Keratinocyte (primary cell): Measurements from ENCODE around the gene C14orf93. TPM values are rescaled to one million over a fixed set of nuclear protein-coding genes. Genes with fewer than 3 reads are reported as not detected.
A peak's percentile ranks its signal among the peaks of the same experiment; 100 is the strongest.
"Not testable (repeated sequence)": the region's sequence is repeated elsewhere in the genome, so short reads cannot be mapped to it uniquely, and the experiment has no call there.

Experiments
- DNase-seq: peaks from one replicate; pipeline ENCODE4 v3.0.0-alpha.2; 2011; ENCODE audit warnings: low read depth, missing footprints, low spot score
- FAIRE-seq: peaks from 2 replicates; lab custom pipeline; 2011; peaks lifted over from hg19 to GRCh38; lab: Jason Lieb, UNC
- H2AFZ ChIP-seq: 2 replicates; pipeline ENCODE4 v1.6.0; 2012; ENCODE audit warnings: low read length, control low read depth, inconsistent platforms; ENCODE audit not compliant: control insufficient read depth
- H3K27ac ChIP-seq: 2 replicates; pipeline ENCODE4 v1.5.1; 2011; ENCODE audit warnings: low read length; ENCODE audit not compliant: control insufficient read depth, insufficient read depth
- H3K27me3 ChIP-seq: 3 replicates; pipeline ENCODE4 v1.6.0; 2011; ENCODE audit warnings: low read length; ENCODE audit not compliant: control insufficient read depth, insufficient read depth; ENCODE audit errors: extremely low read depth
- H3K36me3 ChIP-seq, 2 experiments: 2 replicates in 1 of 2; 3 replicates in 1 of 2; pipeline ENCODE4 v1.5.1; 2011; ENCODE audit warnings: low read length in 2 of 2, mild to moderate bottlenecking in 1 of 2; ENCODE audit not compliant: control insufficient read depth in 2 of 2, insufficient read depth in 2 of 2; ENCODE audit errors: extremely low read depth in 1 of 2
- H3K4me1 ChIP-seq: 3 replicates; pipeline ENCODE4 v1.5.1; 2011; ENCODE audit warnings: low read length; ENCODE audit not compliant: control insufficient read depth, insufficient read depth; ENCODE audit errors: extremely low read depth
- H3K4me2 ChIP-seq: 3 replicates; pipeline ENCODE4 v1.6.0; 2011; ENCODE audit warnings: low read depth, low read length; ENCODE audit not compliant: control insufficient read depth, insufficient read depth; ENCODE audit errors: extremely low read depth
- H3K4me3 ChIP-seq, 3 experiments: fragments of 200-600 bp in 1 of 3; sonication (generic) in 1 of 3; 2 replicates in 2 of 3; 3 replicates in 1 of 3; pipeline ENCODE4 v1.5.1; 2011 to 2016; ENCODE audit warnings: low read length in 3 of 3, mild to moderate bottlenecking in 3 of 3, control low read depth in 2 of 3, inconsistent platforms in 1 of 3, low read depth in 1 of 3, mixed read lengths in 1 of 3, mixed run types in 1 of 3, moderate library complexity in 1 of 3; ENCODE audit not compliant: control insufficient read depth in 2 of 3, insufficient read depth in 2 of 3; ENCODE audit errors: extremely low read depth in 1 of 3
- H3K79me2 ChIP-seq: 2 replicates; pipeline ENCODE4 v1.6.0; 2012; ENCODE audit warnings: low read length; ENCODE audit not compliant: control insufficient read depth, insufficient read depth
- H3K9ac ChIP-seq: 3 replicates; pipeline ENCODE4 v1.6.0; 2011; ENCODE audit warnings: low read length; ENCODE audit not compliant: control insufficient read depth, insufficient read depth; ENCODE audit errors: extremely low read depth
- H3K9me1 ChIP-seq: 3 replicates; pipeline ENCODE4 v1.6.0; 2011; ENCODE audit warnings: low read length; ENCODE audit not compliant: control insufficient read depth, insufficient read depth; ENCODE audit errors: extremely low read depth
- H3K9me3 ChIP-seq: 2 replicates; pipeline ENCODE4 v1.5.1; 2012; ENCODE audit warnings: low read depth, low read length; ENCODE audit not compliant: control insufficient read depth
- H4K20me1 ChIP-seq: 3 replicates; pipeline ENCODE4 v1.6.0; 2011; ENCODE audit warnings: low read length; ENCODE audit not compliant: control insufficient read depth, insufficient read depth; ENCODE audit errors: extremely low read depth
- EZH2 ChIP-seq: IDR thresholded peaks from one replicate; pipeline ENCODE4 v1.6.1; 2012; ENCODE audit warnings: inconsistent platforms, mild to moderate bottlenecking, low read length, moderate library complexity
- dilution Hi-C: fragments of 300-500 bp; cut with MboI; formaldehyde crosslinking; loops from one replicate; pipeline ENCODE4 v1.7.0; 2020; ENCODE audit warnings: low sequenced_read_pairs; ENCODE audit not compliant: extremely low pct_ligation_motif_present
- polyA plus RNA-seq, 5 experiments: library from polyadenylated mRNA; depleted of rRNA in 3 of 5; stranded (reverse) in 3 of 5; stranded (forward) in 1 of 5; unstranded in 1 of 5; fragments of >200 nt; gene quantifications; 1 replicate in 1 of 5; 2 replicates in 3 of 5; 3 replicates in 1 of 5; pipeline versions ENCODE4 v1.2.1 to v1.2.3, GENCODE V29; 2011 to 2012; ENCODE audit warnings: missing spikeins in 2 of 5, low read depth in 1 of 5, low replicate concordance in 1 of 5
- TF ChIP-seq, protein P1 (sequence below), 3 experiments: IDR thresholded peaks in 1 of 3; conservative IDR thresholded peaks in 1 of 3; optimal IDR thresholded peaks in 1 of 3; 2 replicates in 2 of 3; 3 replicates in 1 of 3; pipeline versions ENCODE3 to v1.5.1; 2011; ENCODE audit warnings: low read length in 3 of 3, mild to moderate bottlenecking in 3 of 3, moderate library complexity in 2 of 3, control low read depth in 1 of 3, inconsistent platforms in 1 of 3; ENCODE audit not compliant: insufficient read depth in 2 of 3; ENCODE audit errors: extremely low read depth in 1 of 3

Gene C14orf93
- polyA plus RNA-seq, 1 donor (not counting 4 experiments of a cell fraction or from before 2014, with no cell fraction given) = 7.7 TPM

DNA sequence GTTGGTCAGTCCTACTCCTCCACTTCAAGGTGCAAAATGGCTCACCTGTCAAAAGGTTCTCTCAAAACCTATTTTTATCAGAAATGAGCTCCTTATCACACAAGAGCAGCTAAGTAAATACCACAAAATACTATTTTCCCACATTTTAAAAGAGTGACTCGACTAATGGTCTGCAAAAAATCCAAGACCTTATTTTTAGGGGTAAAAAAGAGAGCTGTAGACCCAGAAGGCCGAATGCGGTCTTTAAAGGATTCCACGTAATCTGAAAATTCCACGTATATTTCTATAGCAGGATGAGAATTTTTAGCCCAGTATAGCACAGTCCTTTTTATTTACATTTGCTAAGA lies 3.8 kb downstream of the C14orf93 start:
- no peak for TF ChIP-seq EZH2
- TF ChIP-seq, protein P1, sequence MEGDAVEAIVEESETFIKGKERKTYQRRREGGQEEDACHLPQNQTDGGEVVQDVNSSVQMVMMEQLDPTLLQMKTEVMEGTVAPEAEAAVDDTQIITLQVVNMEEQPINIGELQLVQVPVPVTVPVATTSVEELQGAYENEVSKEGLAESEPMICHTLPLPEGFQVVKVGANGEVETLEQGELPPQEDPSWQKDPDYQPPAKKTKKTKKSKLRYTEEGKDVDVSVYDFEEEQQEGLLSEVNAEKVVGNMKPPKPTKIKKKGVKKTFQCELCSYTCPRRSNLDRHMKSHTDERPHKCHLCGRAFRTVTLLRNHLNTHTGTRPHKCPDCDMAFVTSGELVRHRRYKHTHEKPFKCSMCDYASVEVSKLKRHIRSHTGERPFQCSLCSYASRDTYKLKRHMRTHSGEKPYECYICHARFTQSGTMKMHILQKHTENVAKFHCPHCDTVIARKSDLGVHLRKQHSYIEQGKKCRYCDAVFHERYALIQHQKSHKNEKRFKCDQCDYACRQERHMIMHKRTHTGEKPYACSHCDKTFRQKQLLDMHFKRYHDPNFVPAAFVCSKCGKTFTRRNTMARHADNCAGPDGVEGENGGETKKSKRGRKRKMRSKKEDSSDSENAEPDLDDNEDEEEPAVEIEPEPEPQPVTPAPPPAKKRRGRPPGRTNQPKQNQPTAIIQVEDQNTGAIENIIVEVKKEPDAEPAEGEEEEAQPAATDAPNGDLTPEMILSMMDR (optimal IDR thresholded peaks at IDR 0.05 in 1 of 3, IDR thresholded peaks at IDR 0.05 in 1 of 3, conservative IDR thresholded peaks at IDR 0.05 in 1 of 3; ENCODE audit: extremely low read depth in 1 of 3, insufficient read depth in 2 of 3, low read length in 3 of 3) = no peak
- no peak for DNase-seq
- H3K4me3 ChIP-seq = peak overlapping the region; percentile 43 to 88 (median 80)
- no peaks in the 10 kb centered on the region for H3K27me3 ChIP-seq
- no peaks in the 10 kb centered on the region for H3K36me3 ChIP-seq
- dilution Hi-C loops = no loop called here
- peak overlapping the region; percentile 90 for H3K9ac ChIP-seq
- no peaks in the 10 kb centered on the region for H3K9me3 ChIP-seq
- peak overlapping the region; percentile 98 for H2AFZ ChIP-seq
- no peaks in the 10 kb centered on the region for H3K79me2 ChIP-seq
- H3K4me1 ChIP-seq = peaks cover 27% of the 10 kb centered on the region
- FAIRE-seq = no peak
- H3K4me2 ChIP-seq = peak overlapping the region; percentile 97
- H3K9me1 ChIP-seq = no peaks in the 10 kb centered on the region
- H4K20me1 ChIP-seq = no peaks in the 10 kb centered on the region
- peak overlapping the region; percentile 96 for H3K27ac ChIP-seq

DNA sequence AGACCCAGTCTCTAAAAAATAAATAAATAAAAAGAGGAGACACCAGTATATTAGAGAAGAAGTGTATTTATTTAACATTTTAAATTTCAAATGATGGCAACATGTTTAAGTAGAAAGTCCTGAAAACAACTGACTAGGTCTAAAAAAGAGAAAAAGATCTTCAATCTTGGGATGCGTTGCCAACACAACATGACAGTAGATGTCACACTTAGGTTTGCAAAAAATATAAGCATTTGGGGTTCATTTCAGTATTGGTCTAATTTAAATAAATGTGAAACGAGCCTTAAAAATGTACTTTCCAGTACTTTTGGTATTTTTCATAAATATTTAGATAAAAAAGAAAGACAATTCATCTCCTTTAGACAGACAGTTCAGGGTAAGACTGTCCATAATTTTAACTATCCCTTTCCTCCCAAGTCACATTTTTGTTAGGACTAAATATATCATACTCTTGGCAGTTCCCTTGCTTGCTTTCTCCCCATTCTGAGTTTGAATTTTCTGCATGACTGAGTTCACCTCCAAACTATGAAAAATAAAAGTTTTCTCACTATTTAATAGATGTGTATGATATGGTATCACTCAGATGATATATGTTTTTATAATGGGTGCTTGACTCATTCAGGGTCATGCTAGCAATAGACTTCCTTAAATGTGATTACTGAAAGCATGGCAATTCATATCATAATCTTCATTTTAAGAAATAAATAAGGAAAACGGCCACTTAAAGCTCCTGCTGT lies 4.3 kb downstream of the C14orf93 start:
- no peak overlapping the region for H3K27ac ChIP-seq
- H3K4me1 ChIP-seq = peaks cover 27% of the 10 kb centered on the region
- no peaks in the 10 kb centered on the region for H3K27me3 ChIP-seq
- H3K36me3 ChIP-seq = no peaks in the 10 kb centered on the region
- no peak for FAIRE-seq
- H3K9me1 ChIP-seq = no peaks in the 10 kb centered on the region
- H3K4me3 ChIP-seq = no peak overlapping the region
- H2AFZ ChIP-seq = no peak overlapping the region
- H3K9me3 ChIP-seq = no peaks in the 10 kb centered on the region
- no peaks in the 10 kb centered on the region for H3K79me2 ChIP-seq
- H3K9ac ChIP-seq = peak overlapping the region; percentile 90
- DNase-seq = no peak
- TF ChIP-seq, protein P1 (optimal IDR thresholded peaks at IDR 0.05 in 1 of 3, IDR thresholded peaks at IDR 0.05 in 1 of 3, conservative IDR thresholded peaks at IDR 0.05 in 1 of 3; ENCODE audit: extremely low read depth in 1 of 3, insufficient read depth in 2 of 3, low read length in 3 of 3) = no peak
- H4K20me1 ChIP-seq = no peaks in the 10 kb centered on the region
- H3K4me2 ChIP-seq = peak overlapping the region; percentile 97
- dilution Hi-C loops = no loop called here

DNA sequence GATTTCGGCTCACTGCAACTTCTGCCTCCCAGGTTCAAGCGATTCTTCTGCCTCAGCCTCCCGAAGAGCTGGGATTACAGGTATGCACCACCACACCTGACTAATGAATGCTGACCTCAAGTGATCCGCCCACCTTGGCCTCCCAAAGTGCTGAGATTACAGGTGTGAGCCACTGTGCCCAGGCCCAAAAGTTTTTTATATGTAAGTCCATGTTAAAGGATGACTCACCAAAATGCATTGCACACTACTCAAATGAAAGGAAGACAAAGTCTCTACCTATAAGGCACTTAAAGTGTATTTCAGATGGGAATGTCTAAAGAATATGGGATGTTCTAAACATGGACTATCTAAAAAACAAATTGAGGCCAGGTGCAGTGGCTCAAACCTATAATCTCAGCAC lies 5.7 kb downstream of the C14orf93 start:
- not testable (repeated sequence) for DNase-seq

More for the DNA sequence above, 5.7 kb downstream of the C14orf93 start:
- dilution Hi-C loops, H3K9me1 ChIP-seq, H3K4me2 ChIP-seq, FAIRE-seq, H3K36me3 ChIP-seq, H3K27ac ChIP-seq, H3K79me2 ChIP-seq, H3K9ac ChIP-seq, H2AFZ ChIP-seq, H4K20me1 ChIP-seq, H3K9me3 ChIP-seq, H3K27me3 ChIP-seq, H3K4me3 ChIP-seq: not testable (repeated sequence)
- peaks cover 19% of the 10 kb centered on the region for H3K4me1 ChIP-seq
